GM19452 (cell line): ENCODE data around the gene INSL3.

Experiments used
- ATAC-seq: cut with Tn5 transposase; IDR thresholded peaks from one replicate; pipeline ENCODE4 v1.9.1; 2021; ENCODE audit not compliant: unreplicated experiment

Gene INSL3

GRCh38 chr19:17821190-17821589, at the start of gene INSL3:
TSS of gene INSL3 (minus strand) at chr19:17821519. CDS start at chr19:17821506, 13 bp downstream.
- no peak for ATAC-seq

- no peak for ATAC-seq
Observed at GRCh38 chr19:17869114-17869608, 47.8 kb upstream of the INSL3 start.

- ATAC-seq = no peak
Observed at GRCh38 chr19:17868669-17869068, 47.4 kb upstream of the INSL3 start.

GRCh38 chr19:17866964-17867486, 45.7 kb upstream of the INSL3 start:
- no peak for ATAC-seq

- no peak for ATAC-seq
Observed at GRCh38 chr19:17866312-17866963, 45.1 kb upstream of the INSL3 start.

- no peak for ATAC-seq
Observed at GRCh38 chr19:17865364-17866311, 44.3 kb upstream of the INSL3 start.

- ATAC-seq = no peak
Observed at GRCh38 chr19:17863520-17864182, 42.3 kb upstream of the INSL3 start.

- ATAC-seq = no peak
Observed at GRCh38 chr19:17862711-17863519, 41.6 kb upstream of the INSL3 start.

GRCh38 chr19:17861542-17862402, 40.5 kb upstream of the INSL3 start:
- no peak for ATAC-seq

GRCh38 chr19:17860993-17861360, 39.7 kb upstream of the INSL3 start:
- ATAC-seq = no peak

- ATAC-seq = no peak
Observed at GRCh38 chr19:17860331-17860992, 39.1 kb upstream of the INSL3 start.

- ATAC-seq = peak; percentile 91
Observed at GRCh38 chr19:17859533-17860330, 38.4 kb upstream of the INSL3 start, which contains the start of gene RPL18A. TSS of gene RPL18A (plus strand) at chr19:17859910. CDS start at chr19:17859957, 47 bp downstream.

- ATAC-seq = no peak
Observed at GRCh38 chr19:17855280-17856152, 34.2 kb upstream of the INSL3 start.

GRCh38 chr19:17854061-17854460, 32.7 kb upstream of the INSL3 start:
- ATAC-seq = no peak

- no peak for ATAC-seq
Observed at GRCh38 chr19:17848595-17849292, 27.4 kb upstream of the INSL3 start.
